K562 (cell line): ENCODE data around the gene APBB2. TPM values are rescaled to one million over a fixed set of nuclear protein-coding genes. Genes with fewer than 3 reads are reported as not detected.

Experiments used
- ATAC-seq: fragments of 200-7000 bp; cut with Tn5 transposase; 3 replicates; pipeline ENCODE4 v1.9.1; 2020; ENCODE audit warnings: moderate library complexity
- BruUV-seq: library from RNA; stranded (reverse); fragments of 400-500 nt; replicated peaks from 2 replicates; lab custom pipeline; 2021; lab: Mats Ljungman, UMichigan
- CTCF ChIA-PET: fragments of 300-600 bp; formaldehyde crosslinking; extraction: SDS; loops from one replicate; lab custom pipeline; 2021; ENCODE audit warnings: low intra/inter-chr PET ratio; lab: Yijun Ruan, JAX
- POLR2A ChIA-PET: fragments of 300-600, 350-650 bp; sonication (Branson Sonifier 250); formaldehyde crosslinking; extraction: SDS; loops from one replicate; lab custom pipeline; 2021; ENCODE audit warnings: antibody characterized with exemption, inconsistent platforms; lab: Yijun Ruan, JAX
- DNase-seq, 4 experiments: peaks; one replicate each; pipeline versions ENCODE4 v3.0.0 to v3.0.0-alpha.2; 2011 to 2018; ENCODE audit warnings: low spot score in 3 of 4, mixed read lengths in 3 of 4; ENCODE audit errors: extremely low read depth in 1 of 4
- FAIRE-seq: peaks from 2 replicates; lab custom pipeline; 2011; peaks lifted over from hg19 to GRCh38; lab: Jason Lieb, UNC
- H2AFZ ChIP-seq: 2 replicates; pipeline ENCODE4 v1.6.0; 2011; ENCODE audit warnings: low read depth, low read length, control low read depth, inconsistent platforms
- H3K27ac ChIP-seq: fragments of 200-600 bp; 3 replicates; pipeline ENCODE4 v1.8.0; 2011; ENCODE audit warnings: low read depth, mild to moderate bottlenecking, control low read depth, inconsistent platforms, low read length, moderate library complexity, mixed read lengths; ENCODE audit errors: extremely low read depth
- H3K27me3 ChIP-seq, 2 experiments: fragments of 300-600 bp in 1 of 2; 2 replicates in 1 of 2; 3 replicates in 1 of 2; pipeline versions ENCODE4 v1.6.0 to v1.8.0; 2011; ENCODE audit warnings: inconsistent platforms in 2 of 2, low read length in 2 of 2, mild to moderate bottlenecking in 1 of 2, mixed read lengths in 1 of 2, moderate library complexity in 1 of 2; ENCODE audit not compliant: control insufficient read depth in 2 of 2, insufficient read depth in 2 of 2
- H3K36me3 ChIP-seq: fragments of 300-600 bp; 3 replicates; pipeline ENCODE4 v1.8.0; 2011; ENCODE audit warnings: mild to moderate bottlenecking, low read length, inconsistent platforms; ENCODE audit not compliant: control insufficient read depth, insufficient read depth
- H3K4me1 ChIP-seq, 2 experiments: fragments of 200-600 bp in 1 of 2; replicated peaks in 1 of 2; 2 replicates in 1 of 2; 3 replicates in 1 of 2; pipeline versions ENCODE4 v1.5.1 to v1.8.0; 2011; ENCODE audit warnings: inconsistent platforms in 2 of 2, low read length in 2 of 2, mild to moderate bottlenecking in 1 of 2, mixed read lengths in 1 of 2, moderate library complexity in 1 of 2; ENCODE audit not compliant: control insufficient read depth in 2 of 2, insufficient read depth in 2 of 2
- H3K4me2 ChIP-seq: 2 replicates; pipeline ENCODE4 v1.6.1; 2011; ENCODE audit warnings: low read length, control low read depth, inconsistent platforms, mixed read lengths; ENCODE audit not compliant: insufficient read depth
- H3K4me3 ChIP-seq: fragments of 200-600 bp; sonication (generic), shearing (Covaris generic); 2 replicates; pipeline ENCODE4 v1.5.1; 2016; ENCODE audit warnings: control low read depth, inconsistent platforms
- H3K79me2 ChIP-seq: fragments of 200-600 bp; 3 replicates; pipeline ENCODE4 v1.8.0; 2011; ENCODE audit warnings: low read length, inconsistent platforms; ENCODE audit not compliant: control insufficient read depth, insufficient read depth
- H3K9ac ChIP-seq, 2 experiments: 2 replicates each; pipeline versions ENCODE4 v1.6.0 to v1.6.1; 2011; ENCODE audit warnings: low read depth in 2 of 2, low read length in 2 of 2, control low read depth in 1 of 2, inconsistent platforms in 1 of 2, mild to moderate bottlenecking in 1 of 2, mixed read lengths in 1 of 2; ENCODE audit not compliant: insufficient read depth in 1 of 2
- H3K9me1 ChIP-seq: one replicate; pipeline ENCODE4 v1.6.0; 2011; ENCODE audit warnings: inconsistent platforms, mild to moderate bottlenecking, low read length, moderate library complexity; ENCODE audit not compliant: control insufficient read depth, insufficient read depth
- H3K9me3 ChIP-seq: replicated peaks from 2 replicates; pipeline ENCODE4 v1.5.1; 2011; ENCODE audit warnings: low read depth, low read length, inconsistent platforms; ENCODE audit not compliant: control insufficient read depth, insufficient read depth
- H4K20me1 ChIP-seq: replicated peaks from 2 replicates; pipeline ENCODE4 v1.6.1; 2011; ENCODE audit warnings: low read length, inconsistent platforms, mixed read lengths; ENCODE audit not compliant: control insufficient read depth, insufficient read depth
- ARID1B ChIP-seq: fragments of 450-650 bp; IDR thresholded peaks from 2 replicates; pipeline ENCODE4 v1.6.1; 2016; ENCODE audit warnings: antibody characterized with exemption, mild to moderate bottlenecking, inconsistent platforms
- CHD2 ChIP-seq: IDR thresholded peaks from 2 replicates; pipeline ENCODE4 v1.6.1; 2011; ENCODE audit warnings: low read depth, low read length
- ESRRA ChIP-seq: fragments of 450-650 bp; IDR thresholded peaks from 2 replicates; pipeline ENCODE4 v1.6.1; 2014; ENCODE audit warnings: low read depth, mild to moderate bottlenecking, moderate library complexity, borderline replicate concordance
- FOSL1 ChIP-seq: fragments of 200-800 bp; sonication (Bioruptor generic); conservative IDR thresholded peaks from 2 replicates; pipeline ENCODE4 v1.6.1; 2016; ENCODE audit warnings: missing genetic modification characterization, missing compliant biosample characterization
- ZNF165 ChIP-seq: fragments of 250-450 bp; sonication (Bioruptor Pico); IDR thresholded peaks from 2 replicates; pipeline ENCODE4 v1.4.0; 2020; ENCODE audit warnings: borderline replicate concordance
- ZNF740 ChIP-seq, 3 experiments: fragments of 200-800 bp in 1 of 3; sonication (Bioruptor generic) in 1 of 3; sonication (generic) in 1 of 3; formaldehyde crosslinking in 1 of 3; IDR thresholded peaks; 2 replicates each; pipeline versions ENCODE4 v1.6.1 to v1.8.0; 2016 to 2022; ENCODE audit warnings: mild to moderate bottlenecking in 2 of 3, missing compliant biosample characterization in 2 of 3, missing genetic modification characterization in 2 of 3, missing genetic modification reagents in 1 of 3
- ZNF780A ChIP-seq: fragments of 250-450 bp; sonication (Bioruptor Pico); IDR thresholded peaks from 2 replicates; pipeline ENCODE4 v1.5.0; 2021; ENCODE audit warnings: mild to moderate bottlenecking
- WGBS: fragments of 100-300 bp; shearing (Covaris generic); methylation state at CpG from one replicate; pipeline ENCODE4 v1.1.6; 2016; ENCODE audit warnings: low coverage, mixed read lengths; ENCODE audit not compliant: insufficient coverage; ENCODE audit errors: missing lambda C conversion rate; 5-methylcytosine and 5-hydroxymethylcytosine counted together
- in situ Hi-C: fragments of 300-500 bp; cut with MboI; formaldehyde crosslinking; loops from 4 replicates; pipeline ENCODE4 v1.15.0; 2018; ENCODE audit warnings: inconsistent platforms, mixed read lengths
- intact Hi-C: fragments of 100-400 bp; cut with micrococcal nuclease; formaldehyde crosslinking; loops from 2 replicates; pipeline ENCODE4 v1.14.2; 2022
- polyA plus RNA-seq, 8 experiments: library from polyadenylated mRNA; depleted of rRNA in 4 of 8; stranded (reverse) in 5 of 8; unstranded in 3 of 8; fragments of >200 nt; fragmentation: Nextera tagmentation in 2 of 8; fragmentation: Illumina TruSeq in 1 of 8; extraction: Ambion mirVana in 2 of 8; extraction: Trizol in 1 of 8; gene quantifications; 2 replicates each; pipeline versions ENCODE4 v1.2.1 to v1.2.3, GENCODE V29; 2011 to 2014; ENCODE audit warnings: inconsistent platforms in 1 of 8, missing spikeins in 1 of 8
- total RNA-seq, 7 experiments: library from RNA; depleted of rRNA in 6 of 7; stranded (reverse); fragments of >200 nt in 6 of 7; fragmentation: Illumina TruSeq in 2 of 7; extraction: Trizol in 2 of 7; gene quantifications; 2 replicates each; pipeline versions ENCODE4 v1.2.1 to v1.2.3, GENCODE V29; 2011 to 2021; ENCODE audit warnings: low replicate concordance in 1 of 7
- TF ChIP-seq, protein P1 (sequence below): fragments of 450-650 bp; IDR thresholded peaks from 2 replicates; pipeline ENCODE4 v1.6.1; 2016; ENCODE audit warnings: borderline replicate concordance
- TF ChIP-seq, protein P2 (sequence below): sonication (generic); formaldehyde crosslinking; IDR thresholded peaks from 2 replicates; pipeline ENCODE4 v1.8.1; 2023; ENCODE audit warnings: mild to moderate bottlenecking, missing genetic modification reagents

APBB2 gene
- total and polyA plus RNA-seq, 9 of the 15 experiments (the other 6 are each of a cell fraction or from before 2014, with no cell fraction given): 0.08 to 2.1 (median 1.4) TPM

- TF ChIP-seq ARID1B (no peak), ZNF740 (CRISPR knock-in tag; IDR thresholded peaks at IDR 0.05) (no peak), ZNF740 (tag; IDR thresholded peaks at IDR 0.05) (0 out of 4 replicates have a peak, but pooled peaks of 1 of the 2 experiments have one; percentile 19), ESRRA (peak; percentile 48; the same call in 1 of the 2 replicates)
Measured at GRCh38 chr4:41214136-41214824, at the start of gene APBB2 (continued).

DNA sequence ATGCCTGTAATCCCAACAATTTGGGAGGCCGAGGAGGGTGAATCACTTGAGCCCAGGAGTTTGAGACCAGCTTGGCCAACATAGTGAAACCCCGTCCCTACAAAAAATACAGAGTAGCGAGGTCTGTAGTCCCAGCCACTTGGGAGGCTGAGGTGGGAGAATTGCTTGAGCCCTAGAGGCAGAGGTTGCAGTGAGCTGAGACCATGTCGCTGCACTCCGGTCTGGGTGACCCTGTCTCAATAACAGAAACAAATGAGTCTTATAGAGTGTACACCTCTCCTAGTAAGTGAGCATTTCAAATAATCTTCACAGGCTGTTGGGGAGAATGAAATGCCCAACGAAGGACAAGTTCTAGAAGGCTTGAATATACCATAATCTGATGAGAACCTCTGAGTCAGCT, 47.9 kb upstream of the APBB2 start:
- CTCF ChIA-PET: no interaction called here
- H3K27ac ChIP-seq: no peak overlapping the region
- no peaks in the 10 kb centered on the region; a peak in 1 of 5 replicates for H3K4me1 ChIP-seq
- in situ Hi-C loops: no loop called here
- TF ChIP-seq ZNF165 (CRISPR knock-in tag) (no peak), FOSL1 (no peak), CHD2 (no peak), ZNF780A (CRISPR knock-in tag) (no peak)
- TF ChIP-seq, protein P1, sequence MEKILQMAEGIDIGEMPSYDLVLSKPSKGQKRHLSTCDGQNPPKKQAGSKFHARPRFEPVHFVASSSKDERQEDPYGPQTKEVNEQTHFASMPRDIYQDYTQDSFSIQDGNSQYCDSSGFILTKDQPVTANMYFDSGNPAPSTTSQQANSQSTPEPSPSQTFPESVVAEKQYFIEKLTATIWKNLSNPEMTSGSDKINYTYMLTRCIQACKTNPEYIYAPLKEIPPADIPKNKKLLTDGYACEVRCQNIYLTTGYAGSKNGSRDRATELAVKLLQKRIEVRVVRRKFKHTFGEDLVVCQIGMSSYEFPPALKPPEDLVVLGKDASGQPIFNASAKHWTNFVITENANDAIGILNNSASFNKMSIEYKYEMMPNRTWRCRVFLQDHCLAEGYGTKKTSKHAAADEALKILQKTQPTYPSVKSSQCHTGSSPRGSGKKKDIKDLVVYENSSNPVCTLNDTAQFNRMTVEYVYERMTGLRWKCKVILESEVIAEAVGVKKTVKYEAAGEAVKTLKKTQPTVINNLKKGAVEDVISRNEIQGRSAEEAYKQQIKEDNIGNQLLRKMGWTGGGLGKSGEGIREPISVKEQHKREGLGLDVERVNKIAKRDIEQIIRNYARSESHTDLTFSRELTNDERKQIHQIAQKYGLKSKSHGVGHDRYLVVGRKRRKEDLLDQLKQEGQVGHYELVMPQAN: no peak
- TF ChIP-seq, protein P2, sequence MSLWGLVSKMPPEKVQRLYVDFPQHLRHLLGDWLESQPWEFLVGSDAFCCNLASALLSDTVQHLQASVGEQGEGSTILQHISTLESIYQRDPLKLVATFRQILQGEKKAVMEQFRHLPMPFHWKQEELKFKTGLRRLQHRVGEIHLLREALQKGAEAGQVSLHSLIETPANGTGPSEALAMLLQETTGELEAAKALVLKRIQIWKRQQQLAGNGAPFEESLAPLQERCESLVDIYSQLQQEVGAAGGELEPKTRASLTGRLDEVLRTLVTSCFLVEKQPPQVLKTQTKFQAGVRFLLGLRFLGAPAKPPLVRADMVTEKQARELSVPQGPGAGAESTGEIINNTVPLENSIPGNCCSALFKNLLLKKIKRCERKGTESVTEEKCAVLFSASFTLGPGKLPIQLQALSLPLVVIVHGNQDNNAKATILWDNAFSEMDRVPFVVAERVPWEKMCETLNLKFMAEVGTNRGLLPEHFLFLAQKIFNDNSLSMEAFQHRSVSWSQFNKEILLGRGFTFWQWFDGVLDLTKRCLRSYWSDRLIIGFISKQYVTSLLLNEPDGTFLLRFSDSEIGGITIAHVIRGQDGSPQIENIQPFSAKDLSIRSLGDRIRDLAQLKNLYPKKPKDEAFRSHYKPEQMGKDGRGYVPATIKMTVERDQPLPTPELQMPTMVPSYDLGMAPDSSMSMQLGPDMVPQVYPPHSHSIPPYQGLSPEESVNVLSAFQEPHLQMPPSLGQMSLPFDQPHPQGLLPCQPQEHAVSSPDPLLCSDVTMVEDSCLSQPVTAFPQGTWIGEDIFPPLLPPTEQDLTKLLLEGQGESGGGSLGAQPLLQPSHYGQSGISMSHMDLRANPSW (CRISPR knock-in tag): no peak
- intact Hi-C loops: no loop called here
- DNase-seq (no peak), ATAC-seq (no peak), FAIRE-seq (no peak)
- H3K36me3 ChIP-seq: no peaks in the 10 kb centered on the region
- H3K4me2 ChIP-seq: no peak overlapping the region
- no peak overlapping the region for H3K9ac ChIP-seq
- no peak overlapping the region for H2AFZ ChIP-seq
- H3K9me1 ChIP-seq: no peaks in the 10 kb centered on the region
- no peak overlapping the region for H3K4me3 ChIP-seq
- BruUV-seq: no TSS peak
- H3K79me2 ChIP-seq: no peaks in the 10 kb centered on the region
- peaks cover 0 to 8% of the 10 kb centered on the region in 2 experiments; a peak in 2 of 5 replicates for H3K27me3 ChIP-seq
- H3K9me3 ChIP-seq: no peaks in the 10 kb centered on the region
- POLR2A ChIA-PET: no interaction called here
- H4K20me1 ChIP-seq: no peaks in the 10 kb centered on the region
- WGBS: 2% methylated on average over 6 of the region's 6 CpGs
